Activated CD4-positive, alpha-beta T cell treated with anti-CD3 and anti-CD28 coated beads, Interleukin-2, amount 50 U/mL, for 16 hours (primary cell): Measurements from ENCODE around the gene EIF4E3.
A peak's percentile ranks its signal among the peaks of the same experiment; 100 is the strongest.

Experiments
- DNase-seq: peaks from one replicate; pipeline ENCODE4 v3.0.0-alpha.2; 2020

The EIF4E3 gene

DNA sequence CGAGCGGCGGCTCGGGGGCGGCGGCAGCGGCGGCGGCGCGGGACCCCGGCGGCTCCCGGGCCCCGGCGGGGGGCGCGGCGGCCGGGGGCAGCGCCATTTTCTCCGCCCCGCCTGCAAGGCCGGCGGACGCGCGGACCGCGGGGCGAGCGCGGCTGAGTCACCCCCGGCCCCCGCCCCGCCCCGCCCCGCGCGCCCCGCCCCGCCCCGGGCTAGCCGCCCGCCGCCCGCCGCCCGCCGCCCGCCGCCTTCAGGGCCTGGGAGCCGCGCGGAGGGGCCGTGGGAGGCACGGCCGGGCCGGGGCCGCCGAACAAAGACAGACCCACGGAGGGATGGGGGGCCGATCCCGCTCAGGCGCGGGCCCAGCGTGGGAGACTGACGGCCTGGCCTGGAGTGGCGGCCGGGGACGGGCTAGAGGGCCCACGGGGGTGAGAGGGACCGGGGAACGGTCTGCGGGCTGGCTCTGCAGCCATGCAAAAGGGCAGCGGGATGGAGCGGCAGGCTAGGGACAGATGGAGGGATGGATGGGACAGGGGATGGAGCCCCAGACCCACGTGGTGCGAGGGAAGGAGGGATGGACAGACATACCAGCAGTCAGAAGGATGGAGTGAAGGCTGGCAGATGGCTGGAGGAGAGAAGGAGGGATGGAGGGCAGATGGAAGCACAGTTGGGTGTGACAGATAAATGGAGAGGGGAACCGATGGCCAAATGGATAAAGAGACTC is at the start of gene EIF4E3:
EIF4E3 (minus strand) TSS at position 132 of the 721 bp plus-strand sequence; CDS start at position 97, 35 bp downstream.
- peak; percentile 24 for DNase-seq

DNA sequence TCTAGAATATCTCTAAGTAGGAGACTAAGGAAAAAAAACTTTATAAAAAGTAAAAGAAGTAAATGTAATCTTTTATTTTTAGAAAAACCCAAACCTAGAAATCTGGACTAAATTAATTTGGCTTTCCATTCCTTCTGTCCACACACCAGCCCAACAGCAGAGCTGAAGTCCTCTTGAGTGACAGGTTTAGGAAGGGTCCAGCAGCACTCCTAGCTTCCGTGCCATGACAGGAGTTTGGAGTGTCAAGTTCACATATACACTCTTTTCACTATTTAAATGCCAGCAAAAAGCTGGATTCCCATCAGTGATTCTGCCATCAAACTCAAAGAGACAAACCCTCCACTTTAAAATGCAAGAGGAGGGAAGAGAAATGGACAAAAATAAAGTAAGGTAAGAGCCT is 46.7 kb upstream of the EIF4E3 start:
- no peak for DNase-seq

DNA sequence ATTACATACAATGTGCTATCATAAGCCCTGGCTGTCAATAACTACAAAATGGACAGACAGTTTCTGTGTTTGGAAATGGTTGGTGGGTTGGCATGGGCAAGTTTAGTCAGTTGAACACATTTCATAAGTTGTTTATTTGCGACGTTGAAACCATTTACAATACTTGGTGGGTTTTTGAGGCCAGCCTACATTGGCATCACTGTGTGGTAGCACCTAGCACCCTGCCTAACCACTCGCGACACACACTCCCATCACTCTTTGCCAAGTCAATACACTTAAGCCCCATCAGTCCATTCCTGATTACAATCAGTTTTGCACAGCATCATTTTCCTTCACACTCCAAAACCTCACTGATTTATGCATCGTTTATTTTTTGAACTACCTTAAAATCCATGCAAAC is 45.9 kb upstream of the EIF4E3 start:
- DNase-seq, result no peak

DNA sequence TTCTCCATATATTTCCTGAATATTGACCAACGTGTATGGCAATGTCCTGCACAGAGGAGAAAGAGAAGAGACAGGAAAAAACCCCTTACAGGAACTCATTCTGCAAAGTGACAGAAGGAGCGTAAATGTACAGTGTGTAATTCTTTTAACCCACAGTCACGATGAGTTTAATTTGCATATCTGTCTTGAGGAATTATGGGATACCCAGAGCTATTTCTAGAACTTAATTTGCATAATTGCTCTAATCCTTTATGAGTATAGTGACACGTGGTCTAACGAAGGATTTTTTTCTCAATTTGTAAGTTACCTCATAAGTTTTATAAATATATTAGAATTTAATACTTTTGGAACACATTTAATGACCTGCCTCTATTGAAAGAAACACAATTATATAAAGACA is 38.2 kb upstream of the EIF4E3 start:
- DNase-seq, result no peak

DNA sequence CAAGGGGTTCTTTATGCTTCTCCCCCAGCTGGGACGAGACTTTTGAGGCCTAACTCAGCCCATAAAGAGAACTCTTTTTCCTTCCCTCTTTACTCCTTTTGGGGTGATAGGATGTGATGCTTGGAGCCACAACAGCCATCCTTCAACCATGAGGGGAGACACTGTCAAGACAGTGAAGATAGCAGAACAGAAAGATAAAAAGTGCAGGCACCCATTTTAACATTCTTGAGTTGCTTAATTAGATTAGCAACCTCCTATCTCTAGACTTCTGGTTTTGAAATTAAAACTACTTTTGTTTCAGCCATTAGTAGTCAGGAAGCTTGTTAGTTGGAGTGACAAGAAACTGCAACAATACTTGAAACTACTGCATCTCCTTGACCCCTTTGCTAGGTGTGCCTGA is 34.9 kb upstream of the EIF4E3 start:
- DNase-seq, result no peak

DNA sequence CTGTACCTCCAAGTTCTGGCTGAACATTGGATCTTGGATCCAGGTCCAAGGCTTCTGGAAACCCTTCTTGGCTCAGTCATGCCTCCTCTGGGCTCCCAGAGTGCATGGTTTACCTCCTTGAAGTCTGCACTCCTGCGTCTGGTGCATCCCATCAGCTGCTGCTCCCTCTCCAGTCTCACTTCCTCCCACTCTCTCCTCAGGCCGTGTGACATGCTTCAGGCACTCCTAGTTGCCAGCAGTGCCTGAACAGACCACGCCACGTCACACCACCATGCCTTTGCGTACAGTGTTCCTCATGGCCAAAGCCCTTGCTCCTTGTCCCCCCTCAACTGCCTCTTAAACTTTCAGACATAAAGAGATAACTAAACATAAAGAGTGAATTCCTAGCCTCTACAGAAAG is 34.2 kb upstream of the EIF4E3 start:
- no peak for DNase-seq

DNA sequence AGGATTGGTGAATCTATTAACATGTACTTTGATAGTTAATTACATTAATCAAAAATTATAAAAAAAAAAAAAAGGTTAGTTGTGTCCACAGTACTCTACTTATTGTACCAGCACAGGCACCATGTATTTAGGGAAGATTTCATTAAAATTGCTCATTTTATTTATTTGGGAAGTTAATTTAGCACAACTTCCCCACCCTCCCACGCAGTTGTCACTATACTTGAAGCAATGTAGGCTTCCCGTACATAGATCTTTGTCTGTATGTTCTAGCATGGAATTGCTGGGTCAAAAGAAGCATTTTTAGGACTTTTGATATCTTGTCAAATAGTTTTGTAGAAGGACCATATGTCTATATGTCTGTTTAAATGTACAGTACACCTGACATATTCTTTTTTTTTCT is 32.9 kb upstream of the EIF4E3 start:
- DNase-seq, result no peak

DNA sequence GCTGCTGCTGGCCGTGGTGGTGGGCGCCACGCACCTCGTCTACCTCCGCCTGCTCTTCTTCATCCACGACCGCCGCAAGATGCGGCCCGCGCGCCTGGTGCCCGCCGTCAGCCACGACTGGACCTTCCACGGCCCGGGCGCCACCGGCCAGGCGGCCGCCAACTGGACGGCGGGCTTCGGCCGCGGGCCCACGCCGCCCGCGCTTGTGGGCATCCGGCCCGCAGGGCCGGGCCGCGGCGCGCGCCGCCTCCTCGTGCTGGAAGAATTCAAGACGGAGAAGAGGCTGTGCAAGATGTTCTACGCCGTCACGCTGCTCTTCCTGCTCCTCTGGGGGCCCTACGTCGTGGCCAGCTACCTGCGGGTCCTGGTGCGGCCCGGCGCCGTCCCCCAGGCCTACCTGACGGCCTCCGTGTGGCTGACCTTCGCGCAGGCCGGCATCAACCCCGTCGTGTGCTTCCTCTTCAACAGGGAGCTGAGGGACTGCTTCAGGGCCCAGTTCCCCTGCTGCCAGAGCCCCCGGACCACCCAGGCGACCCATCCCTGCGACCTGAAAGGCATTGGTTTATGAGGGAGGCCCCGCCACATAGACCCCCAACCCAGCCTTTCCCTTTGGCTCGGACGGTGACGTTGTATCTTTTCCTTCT is 29.5 kb upstream of the EIF4E3 start:
- DNase-seq, result no peak

DNA sequence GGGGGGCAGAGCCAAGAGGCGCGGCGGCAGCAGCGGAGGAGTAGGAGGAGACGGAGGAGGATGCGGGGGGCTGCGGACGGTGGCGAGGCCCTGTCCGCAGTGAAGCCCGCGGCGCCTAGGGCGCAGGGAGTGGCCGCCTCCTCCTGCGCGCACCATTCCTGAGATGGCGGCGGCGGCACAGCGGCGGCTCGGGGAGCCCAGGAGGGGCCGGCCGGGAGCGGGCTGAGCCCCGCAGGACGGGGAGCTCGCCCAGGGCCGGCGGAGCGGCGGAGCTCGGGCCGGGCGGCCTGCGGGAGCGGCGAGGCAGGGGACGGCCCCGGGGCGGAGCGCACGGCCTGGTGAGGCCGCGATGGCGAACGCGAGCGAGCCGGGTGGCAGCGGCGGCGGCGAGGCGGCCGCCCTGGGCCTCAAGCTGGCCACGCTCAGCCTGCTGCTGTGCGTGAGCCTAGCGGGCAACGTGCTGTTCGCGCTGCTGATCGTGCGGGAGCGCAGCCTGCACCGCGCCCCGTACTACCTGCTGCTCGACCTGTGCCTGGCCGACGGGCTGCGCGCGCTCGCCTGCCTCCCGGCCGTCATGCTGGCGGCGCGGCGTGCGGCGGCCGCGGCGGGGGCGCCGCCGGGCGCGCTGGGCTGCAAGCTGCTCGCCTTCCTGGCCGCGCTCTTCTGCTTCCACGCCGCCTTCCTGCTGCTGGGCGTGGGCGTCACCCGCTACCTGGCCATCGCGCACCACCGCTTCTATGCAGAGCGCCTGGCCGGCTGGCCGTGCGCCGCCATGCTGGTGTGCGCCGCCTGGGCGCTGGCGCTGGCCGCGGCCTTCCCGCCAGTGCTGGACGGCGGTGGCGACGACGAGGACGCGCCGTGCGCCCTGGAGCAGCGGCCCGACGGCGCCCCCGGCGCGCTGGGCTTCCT is 28.8 kb upstream of the EIF4E3 start, which contains the start of gene GPR27:
GPR27 (plus strand) TSS at position 155 of the 909 bp plus-strand sequence; CDS start at position 350, 195 bp downstream.
- no peak for DNase-seq

DNA sequence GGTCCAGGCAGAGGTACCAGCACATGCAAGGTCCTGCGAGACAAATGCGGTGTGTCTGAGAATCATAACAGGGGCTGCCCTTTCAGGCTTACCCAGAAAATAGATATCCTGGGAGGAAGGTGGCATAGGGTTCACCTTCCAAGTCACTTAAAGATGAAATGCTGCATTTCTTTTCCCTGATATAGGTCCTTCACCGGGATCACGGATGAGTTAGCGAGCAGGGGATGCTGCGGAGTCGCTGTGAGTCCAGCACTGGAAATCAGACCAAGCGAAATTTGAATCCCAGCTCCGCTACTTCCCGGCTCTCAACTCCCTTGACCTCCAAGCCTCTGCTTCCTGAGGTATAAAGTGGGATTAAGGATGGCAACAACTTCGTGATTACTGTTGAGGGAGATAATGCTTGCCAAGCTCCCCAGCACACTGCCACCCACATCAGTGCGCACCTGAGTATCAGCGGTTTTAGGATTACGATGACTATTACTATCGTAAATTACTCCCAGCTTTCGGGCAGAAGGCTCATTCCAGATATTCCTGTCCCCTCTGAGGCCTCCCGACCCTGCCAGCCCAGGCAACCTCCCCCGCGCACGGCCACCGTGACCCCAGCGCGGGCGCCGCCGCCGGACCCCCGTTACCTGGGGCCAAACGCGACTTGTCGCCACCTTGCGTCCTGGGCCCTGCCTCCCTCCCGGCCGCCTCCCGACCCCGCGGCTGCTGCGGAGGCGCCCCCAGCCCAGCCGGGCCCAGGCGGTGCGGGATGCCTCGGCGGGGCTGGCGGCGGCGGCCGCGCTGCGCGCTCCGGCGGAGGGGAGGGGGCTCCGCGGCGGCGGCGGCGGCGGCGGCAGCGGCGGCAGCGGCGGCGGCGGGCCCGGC is 27.9 kb upstream of the EIF4E3 start:
- no peak for DNase-seq

DNA sequence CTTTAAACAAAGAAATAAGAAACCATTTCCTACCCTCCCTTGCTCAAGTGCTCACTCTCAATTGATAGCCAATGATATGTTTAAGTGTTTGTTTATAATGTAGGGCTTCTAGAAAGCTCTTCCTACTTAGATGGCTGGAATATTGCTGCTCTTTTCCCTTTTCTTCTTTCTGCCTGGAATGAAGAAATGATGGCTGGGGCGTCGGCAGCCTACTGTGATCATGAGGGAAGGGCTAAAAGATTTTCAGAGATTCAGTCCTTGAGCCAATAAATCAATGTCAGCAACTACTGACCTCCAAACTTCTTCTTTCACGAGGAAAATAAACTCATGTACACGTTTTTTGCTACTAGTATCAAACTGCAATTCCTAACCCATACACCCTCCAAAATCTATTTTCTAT is 26.4 kb upstream of the EIF4E3 start:
- no peak for DNase-seq

DNA sequence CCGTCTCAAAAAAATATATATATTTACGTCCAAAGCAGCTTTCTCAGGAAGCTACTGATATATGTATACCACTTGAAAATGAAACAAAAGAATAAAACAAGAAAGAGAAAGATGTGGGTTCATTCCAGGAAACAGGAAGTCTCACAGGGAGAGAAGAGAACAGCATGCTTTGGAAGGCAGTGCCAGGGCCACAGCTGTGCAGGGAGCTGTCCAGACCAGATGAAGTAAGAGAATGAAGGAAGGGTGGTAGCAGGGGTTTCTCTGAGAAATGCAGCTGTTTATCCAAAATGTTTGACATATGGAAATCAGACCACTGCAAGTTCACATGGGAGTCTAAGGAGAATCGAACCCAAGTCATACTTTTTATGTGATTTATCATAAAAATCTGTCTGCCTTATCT is 19.5 kb upstream of the EIF4E3 start:
- DNase-seq, result no peak

DNA sequence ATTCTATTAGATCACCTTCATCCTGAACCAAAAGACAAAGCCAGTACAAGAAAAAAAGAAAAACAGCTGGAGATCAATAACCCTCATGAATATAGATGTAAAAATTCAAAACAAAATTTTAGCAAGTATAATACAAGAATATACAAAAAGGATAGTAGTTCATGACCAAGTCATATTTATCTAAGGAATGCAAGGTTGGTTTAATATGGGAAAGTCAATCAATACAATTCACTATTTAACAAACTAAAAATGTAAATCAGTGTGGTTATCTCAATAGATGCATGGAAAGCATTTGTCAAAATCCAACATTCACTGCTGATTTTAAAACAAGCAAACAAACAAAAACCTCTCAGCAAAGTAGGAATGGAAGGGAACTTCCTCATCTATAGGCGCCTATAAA is 17.4 kb upstream of the EIF4E3 start:
- DNase-seq, result no peak

DNA sequence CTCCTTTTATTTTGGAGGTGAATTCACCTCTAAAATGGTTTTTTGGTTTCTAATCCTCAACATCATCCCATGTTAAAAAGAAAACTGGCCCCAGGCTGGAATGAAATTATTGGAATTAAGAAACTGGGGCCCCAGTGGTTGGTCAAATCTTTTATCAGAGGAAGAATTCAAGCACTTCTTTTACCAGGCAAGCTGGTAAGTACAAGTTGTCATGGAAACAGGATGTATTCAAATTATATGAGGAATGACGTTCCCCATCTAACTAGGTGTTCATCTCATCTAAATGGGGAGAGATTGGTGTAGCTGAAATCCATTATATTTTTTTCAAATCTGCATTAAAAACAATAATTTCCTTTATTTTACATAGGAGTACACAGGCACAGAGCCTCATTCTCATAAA is 9.7 kb upstream of the EIF4E3 start:
- no peak for DNase-seq

DNA sequence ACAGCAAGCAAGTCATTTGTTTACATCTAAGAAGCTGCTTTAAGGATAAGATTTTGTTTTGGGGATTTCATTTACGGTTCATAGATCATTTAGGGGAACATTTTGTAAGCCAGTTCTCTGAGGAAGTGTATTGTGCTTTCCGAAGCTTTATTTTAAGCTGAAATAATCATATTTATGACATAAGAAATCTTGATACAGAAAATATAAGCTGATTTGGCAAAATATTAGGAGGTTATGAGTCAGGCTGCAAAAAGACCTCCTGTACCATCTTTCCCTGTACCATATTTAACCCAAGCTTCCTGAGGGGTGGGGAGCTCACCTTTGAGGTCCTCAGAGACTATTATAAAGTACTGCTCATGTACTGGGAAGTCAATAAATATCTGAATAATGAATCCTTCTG is 8.1 kb upstream of the EIF4E3 start:
- DNase-seq, result no peak

DNA sequence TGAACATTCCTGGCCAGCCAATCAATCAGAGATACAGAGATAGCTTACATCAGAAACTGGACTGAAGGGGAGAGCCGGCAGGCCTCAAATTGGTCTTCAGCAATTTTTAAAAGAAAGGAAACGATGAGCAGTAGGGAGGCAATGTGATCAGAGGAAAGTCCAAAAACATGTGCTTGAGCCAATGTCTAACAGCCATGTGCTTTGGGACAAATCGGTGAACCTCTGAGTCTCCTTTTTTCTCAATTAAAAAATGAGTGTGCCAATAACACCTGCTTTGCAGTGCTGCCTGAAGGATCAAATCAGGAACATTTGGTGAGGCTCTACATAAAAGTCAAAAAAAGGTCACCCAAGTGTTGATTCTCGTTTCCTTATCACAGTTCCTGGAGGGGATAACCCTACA is 7.4 kb upstream of the EIF4E3 start:
- no peak for DNase-seq

DNA sequence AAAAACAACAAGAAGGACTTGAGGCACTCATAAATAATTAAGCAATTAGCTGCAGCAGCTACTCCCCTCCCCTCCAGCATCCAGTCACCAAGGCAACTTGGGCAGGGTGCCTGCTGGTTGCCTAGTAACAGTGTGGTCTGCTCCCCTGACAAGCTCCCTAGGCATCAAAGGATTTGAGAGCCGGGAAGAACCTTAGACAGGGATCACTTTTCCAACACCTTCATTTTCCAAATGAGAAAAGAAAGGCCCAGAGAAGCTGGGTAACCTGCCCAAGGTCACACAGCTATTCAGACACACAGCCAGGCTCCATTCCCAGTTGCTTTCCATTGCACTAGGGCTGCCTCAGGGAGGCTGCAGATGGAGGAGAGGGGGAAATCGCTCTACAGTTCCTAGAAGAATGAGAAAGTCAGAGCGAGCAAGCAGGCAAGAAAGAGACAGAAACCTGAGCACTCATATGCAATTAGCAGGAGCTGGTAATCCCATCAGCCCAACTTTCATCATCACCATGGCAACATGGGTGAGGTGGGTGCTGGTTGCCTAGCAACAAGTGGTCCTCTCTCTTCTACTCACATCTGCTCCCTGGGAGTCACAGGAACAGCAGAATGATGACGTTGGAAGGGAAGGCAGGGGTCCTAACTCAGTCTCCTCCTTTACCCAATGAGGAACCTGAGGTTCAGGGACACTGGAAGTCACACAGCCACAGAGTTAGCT is 3.6 kb upstream of the EIF4E3 start:
- DNase-seq, result no peak

DNA sequence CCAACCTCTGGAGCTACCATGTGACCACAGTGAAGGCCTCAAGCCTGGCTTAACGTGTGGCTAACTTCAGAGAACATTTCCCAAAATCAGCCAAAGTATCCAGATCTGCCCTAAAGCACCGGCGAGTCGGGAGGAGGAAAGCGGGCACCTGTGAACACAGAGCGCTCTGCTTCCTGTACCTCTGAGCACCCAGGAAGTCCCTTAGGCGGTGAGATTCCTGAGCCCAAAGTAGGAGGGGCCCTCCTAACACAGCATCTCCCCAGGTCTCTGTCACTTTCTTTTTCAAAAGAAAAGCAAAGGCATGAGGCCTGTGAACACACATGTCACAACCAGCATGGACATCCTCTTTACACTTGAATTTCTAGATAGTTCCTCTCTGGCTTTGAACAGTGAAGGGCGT is 944 bp upstream of the EIF4E3 start:
- peak; percentile 51 for DNase-seq

DNA sequence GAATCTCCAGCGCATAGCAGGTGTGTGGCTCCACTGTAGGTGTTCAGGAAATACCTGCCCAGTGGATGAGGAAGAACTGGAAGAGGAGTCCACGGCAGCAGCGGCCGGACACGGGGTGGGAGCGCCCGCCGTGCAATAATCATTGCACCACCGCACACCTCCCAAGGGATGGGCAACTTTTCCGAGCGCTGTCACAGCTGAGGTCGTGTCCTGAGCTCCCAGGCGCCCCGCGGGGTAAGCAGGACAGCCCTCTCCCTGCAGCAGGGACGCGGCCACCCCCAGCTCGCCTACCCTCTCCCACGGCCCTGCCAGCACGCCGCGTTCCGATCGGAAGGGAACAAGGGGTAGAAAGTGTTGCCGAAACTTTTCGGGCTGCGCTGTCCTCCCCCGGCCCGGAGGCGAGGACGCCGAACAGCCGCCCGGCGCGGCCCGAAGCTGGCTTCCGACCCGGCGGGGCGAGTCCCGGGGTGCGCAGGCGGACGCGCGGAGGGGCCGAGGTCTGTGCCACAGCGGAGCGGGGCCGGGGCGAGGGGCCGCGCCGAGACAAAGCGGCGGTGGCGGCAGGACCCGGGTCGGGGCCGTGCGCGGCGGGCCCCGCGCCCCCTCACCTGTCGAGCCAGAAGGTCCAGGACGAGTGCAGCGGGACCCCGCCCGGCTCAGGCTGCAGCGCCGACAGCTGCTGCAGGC is 475 bp downstream of the EIF4E3 start:
- DNase-seq, result peak; percentile 28

DNA sequence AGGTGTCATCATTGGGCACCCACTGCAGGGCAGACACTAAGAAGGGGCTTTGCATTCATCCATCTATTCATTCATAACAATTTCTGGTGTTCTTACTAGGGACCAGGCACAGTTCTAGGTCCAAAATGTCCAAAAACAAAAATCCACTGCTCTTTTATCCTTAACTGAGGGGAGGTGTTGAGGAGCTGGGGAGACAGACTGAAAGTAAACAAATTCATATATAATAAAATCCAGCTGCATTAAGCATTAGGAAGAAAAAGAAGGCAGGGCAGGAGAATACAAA is 1.1 kb downstream of the EIF4E3 start:
- no peak for DNase-seq

DNA sequence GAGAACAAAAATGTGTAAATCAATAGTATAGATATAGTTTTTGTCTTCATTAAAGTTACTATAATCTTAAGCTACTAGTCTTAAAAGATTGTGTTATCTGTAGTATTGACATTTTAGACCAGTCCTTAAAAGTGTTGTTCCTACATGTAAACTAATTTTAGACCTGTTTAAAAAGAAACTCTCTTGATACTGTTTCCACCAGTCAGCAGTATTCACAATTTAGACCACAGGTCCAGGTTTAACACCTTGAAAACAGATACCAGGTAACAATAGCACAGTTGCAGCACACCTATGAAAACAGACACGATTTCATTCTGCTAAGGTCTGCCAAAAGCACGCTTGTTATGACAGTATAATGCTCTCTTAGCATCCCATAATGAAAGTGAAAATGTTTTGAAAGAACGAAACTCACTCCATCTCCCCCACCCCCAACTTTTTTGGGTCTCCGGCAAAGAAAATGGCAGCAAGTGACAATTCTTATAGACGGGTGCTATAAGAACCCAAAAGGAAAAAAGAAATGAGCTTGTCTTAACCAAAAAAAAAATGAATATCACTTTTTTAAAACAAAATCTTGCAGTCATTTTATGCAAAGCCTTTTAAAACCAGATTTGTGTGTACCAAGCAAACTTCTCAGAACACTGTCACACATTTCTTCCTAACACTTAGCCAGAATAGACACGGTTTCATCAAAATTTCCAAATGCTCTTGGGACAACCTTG is 1.6 kb downstream of the EIF4E3 start:
- peak; percentile 82 for DNase-seq
